GM19193 (cell line): ENCODE data around the gene SLC4A2.

ENCODE experiments used
- POLR2A ChIP-seq: IDR thresholded peaks from 4 replicates; pipeline ENCODE4 v1.6.1; 2011; ENCODE audit not compliant: insufficient read depth, insufficient read length; ENCODE audit errors: extremely low read depth

Gene SLC4A2

DNA sequence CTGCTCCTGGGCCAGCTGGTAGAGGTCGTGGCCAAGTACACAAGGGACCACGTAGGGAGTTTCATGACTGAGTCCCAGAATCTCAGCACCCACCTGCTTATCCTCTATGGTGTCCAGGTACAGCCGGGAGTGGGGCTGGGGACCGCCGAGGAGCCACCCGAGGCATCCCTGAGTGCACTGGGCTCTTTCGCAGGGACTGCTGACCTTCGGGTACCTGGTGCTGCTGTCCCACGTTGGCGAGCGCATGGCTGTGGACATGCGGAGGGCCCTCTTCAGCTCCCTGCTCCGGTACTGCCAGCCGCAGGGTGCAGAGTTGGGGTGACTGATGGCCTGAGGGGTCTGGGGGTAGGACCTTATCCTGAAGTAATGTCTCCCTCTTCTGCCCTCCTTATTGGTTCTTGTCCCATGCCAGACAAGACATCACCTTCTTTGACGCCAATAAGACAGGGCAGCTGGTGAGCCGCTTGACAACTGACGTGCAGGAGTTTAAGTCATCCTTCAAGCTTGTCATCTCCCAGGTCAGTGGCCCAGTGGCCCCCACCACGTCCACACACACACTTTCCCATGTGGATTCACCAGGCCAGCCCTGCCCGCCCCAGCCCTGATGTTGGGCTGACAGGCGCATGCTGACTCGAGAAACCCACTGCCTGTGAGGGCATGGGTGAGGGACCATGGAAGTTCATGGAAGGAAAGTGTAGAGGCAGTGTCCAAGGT, 24.9 kb upstream of the SLC4A2 start:
- no peak for TF ChIP-seq POLR2A

DNA sequence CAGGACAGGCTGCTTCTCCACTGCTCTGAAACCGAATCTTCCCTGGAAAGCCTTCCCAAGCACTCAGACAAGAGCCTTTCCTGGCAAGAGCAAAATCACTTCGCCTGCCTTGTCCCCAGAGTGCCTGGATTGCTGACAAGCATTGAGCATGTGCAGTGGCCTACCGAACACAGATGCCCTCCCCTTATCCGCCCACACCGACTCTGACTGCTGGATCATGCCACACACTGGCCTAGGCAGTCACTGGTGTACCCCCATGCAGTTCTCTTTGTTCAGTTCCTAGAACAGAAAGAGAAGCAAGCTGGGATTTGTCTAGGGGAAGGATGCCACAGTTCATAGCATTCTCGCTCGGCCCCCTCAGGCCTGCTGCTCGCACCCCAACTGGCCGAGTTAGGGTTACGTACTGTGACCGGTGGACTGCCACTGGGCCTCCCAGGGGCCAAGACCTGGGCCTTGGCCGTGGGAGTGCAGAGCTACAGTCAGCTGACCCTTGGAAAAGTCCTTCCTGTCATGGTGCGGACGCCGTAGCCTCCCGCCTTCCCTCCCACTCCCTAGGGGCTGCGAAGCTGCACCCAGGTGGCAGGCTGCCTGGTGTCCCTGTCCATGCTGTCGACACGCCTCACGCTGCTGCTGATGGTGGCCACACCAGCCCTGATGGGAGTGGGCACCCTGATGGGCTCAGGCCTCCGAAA, 24.2 kb upstream of the SLC4A2 start:
- no peak for TF ChIP-seq POLR2A

DNA sequence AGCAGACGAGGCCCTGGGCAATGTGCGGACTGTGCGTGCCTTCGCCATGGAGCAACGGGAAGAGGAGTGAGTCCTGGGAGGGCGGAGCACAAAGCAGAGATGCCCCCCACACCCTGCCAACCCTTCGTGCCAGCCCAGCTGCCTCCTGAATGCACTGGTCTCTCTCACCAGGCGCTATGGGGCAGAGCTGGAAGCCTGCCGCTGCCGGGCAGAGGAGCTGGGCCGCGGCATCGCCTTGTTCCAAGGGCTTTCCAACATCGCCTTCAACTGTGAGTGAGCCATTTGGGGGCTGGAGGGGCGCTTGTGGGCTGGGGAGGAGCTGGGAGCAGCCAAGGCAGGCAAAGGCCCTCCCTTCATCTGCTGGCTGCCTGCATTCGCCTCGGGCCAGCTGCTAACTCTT, 23.5 kb upstream of the SLC4A2 start:
- TF ChIP-seq POLR2A = no peak

DNA sequence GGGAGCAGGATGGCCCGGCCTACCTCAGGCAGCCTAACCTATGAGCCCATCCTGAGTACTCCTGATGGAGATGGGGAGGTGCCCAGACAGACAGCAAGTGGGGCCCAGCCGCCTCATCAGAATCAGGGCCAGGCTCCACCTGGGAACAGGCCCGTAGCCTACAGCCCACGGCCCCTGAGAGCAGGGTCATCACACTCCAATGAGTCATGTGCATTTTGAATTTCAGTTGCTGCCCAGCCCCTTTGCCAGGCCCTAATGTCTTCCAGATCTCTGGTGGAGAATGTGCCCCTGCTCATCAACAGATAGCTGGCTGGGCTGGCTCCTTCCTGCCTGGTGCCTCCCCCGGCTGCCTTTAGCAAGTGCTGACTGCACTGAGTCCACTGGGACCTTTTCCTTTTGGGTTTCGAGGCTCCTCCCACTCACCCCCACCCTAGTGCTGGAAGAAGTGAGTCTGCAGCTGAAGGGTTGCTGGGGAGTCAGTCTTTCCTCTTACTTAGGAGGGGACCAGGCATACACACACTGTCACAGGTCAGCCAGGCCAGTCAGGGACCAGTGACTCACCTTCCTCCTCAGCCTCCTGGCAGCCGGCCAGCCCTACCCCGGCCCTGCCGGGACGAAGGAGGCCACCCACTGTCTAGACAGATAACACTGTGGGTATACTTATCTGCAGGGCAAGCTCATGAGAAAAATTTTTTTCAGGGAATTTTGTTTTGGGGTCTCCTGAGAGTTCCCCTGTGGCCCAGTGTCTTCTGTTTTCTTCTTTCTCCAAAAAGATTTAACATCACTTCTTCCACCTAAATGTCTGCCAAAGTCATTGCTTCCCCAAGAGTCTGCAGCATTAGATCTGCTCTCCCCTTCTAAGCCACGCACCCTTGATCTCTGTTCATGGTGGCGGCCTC, 20.2 kb upstream of the SLC4A2 start:
- no peak for TF ChIP-seq POLR2A

DNA sequence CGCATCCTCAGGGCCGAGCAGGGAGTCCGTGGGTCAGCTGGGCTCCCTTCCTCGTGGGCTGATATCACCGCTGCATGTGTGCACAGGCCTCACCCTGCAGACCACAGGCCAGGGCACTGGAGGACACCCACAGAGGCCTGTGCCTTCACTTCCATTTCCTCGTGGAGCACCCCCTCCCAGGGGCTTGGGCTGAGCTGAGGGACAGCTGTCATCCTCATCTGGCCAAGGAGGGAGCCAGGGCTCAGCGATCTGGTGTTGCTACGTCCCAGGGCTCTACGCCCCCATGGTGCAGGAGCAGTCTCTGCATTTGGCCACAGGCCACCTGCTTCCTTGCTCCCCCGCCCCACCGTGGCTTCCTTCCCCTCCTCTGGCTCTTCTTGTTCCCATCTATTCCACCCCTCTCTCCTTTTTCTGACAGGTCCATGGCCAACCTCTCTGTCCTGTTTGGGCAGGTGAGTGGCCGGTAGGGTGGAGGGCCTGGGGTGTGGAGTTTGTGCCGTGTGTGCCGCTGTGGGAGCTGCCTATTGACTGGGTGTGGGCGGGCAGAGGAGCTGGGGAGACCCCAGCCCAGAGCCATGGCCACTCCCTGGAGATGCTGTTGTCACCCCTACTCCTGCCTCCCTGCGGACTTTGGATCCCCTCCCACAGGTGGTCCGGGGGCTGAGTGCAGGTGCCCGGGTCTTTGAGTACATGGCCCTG, 19.4 kb upstream of the SLC4A2 start:
- no peak for TF ChIP-seq POLR2A

DNA sequence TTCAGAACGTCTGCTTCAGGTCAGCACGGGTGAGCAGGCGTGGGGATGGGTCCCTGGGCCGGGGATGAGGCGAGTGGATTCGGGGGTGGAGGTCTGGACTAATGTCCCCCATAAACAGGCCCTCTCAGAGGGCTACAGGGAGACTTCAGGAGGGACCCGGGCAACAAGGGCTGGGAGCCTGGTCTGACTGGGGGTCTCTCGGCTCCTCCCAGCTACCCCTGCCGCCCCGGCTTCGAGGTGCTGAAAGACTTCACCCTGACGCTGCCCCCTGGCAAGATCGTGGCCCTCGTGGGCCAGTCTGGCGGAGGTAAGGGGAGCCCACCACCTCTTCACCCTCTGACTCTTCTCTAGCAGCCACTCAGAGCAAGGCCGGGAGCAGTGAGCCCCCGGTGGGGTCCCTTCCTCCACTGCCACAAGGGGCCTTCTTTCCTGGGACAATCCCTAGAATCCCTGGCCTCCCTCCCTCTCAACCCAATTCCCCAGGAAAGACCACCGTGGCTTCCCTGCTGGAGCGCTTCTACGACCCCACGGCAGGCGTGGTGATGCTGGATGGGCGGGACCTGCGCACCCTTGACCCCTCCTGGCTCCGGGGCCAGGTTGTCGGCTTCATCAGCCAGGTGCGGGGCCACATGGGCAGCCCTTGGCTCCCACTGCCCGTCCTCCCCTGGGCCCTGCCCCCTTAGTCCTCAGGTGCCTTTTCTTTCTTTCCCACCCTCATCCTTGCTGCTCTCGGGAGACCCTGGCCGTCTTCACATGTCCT, 18.6 kb upstream of the SLC4A2 start:
- no peak for TF ChIP-seq POLR2A

DNA sequence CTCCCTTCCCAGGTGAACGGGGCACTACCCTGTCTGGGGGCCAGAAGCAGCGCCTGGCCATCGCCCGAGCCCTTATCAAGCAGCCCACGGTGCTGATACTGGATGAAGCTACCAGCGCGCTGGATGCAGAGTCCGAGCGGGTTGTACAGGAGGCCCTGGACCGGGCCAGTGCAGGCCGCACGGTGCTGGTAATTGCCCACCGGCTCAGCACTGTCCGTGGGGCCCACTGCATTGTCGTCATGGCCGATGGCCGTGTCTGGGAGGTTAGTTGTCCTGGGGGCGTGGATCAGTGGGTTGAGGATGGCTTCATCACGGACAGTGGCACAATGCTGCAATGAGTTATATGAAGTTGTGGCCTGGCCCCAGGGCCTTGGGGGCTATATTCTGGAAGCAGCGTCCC, 15.4 kb upstream of the SLC4A2 start:
- TF ChIP-seq POLR2A = no peak

DNA sequence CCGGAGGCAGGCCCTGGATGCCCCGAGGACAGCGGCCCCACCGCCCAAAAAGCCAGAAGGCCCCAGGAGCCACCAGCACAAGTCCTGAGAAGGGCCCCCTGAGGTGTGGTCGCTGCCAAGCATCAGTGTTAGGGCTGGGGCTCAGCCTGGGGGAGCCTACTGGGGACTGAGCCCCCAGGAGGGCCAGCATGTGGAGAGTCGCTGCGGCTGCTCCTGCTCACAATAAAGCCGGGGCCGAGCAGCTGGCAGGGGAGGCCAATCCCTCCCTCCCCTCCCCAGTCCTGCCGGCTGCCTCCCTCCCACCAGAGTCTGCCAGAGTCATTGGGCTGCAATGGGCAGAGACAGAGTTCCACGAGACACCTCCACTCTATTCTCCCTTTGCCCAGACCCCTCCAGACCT, 14.1 kb upstream of the SLC4A2 start:
- TF ChIP-seq POLR2A = no peak

DNA sequence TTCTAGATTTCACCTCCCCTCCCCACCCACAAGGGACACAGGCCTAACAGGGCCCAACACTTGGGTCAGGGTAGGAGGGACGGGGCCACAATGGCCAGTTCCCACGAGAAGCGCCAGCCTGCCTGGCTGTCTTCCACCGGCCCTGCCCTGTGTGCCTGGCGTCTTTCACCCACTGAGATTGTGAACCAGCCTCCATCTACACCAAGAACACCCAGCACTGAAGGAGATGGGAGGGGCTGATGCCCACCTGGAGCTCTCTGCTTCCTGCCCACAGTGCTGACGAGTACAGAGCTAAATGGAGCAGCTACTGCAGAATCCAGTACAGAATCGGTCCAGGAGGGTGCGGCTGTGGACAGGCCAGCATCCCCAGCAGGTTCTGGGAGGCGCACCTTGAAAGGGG, 13.4 kb upstream of the SLC4A2 start:
- TF ChIP-seq POLR2A = no peak

DNA sequence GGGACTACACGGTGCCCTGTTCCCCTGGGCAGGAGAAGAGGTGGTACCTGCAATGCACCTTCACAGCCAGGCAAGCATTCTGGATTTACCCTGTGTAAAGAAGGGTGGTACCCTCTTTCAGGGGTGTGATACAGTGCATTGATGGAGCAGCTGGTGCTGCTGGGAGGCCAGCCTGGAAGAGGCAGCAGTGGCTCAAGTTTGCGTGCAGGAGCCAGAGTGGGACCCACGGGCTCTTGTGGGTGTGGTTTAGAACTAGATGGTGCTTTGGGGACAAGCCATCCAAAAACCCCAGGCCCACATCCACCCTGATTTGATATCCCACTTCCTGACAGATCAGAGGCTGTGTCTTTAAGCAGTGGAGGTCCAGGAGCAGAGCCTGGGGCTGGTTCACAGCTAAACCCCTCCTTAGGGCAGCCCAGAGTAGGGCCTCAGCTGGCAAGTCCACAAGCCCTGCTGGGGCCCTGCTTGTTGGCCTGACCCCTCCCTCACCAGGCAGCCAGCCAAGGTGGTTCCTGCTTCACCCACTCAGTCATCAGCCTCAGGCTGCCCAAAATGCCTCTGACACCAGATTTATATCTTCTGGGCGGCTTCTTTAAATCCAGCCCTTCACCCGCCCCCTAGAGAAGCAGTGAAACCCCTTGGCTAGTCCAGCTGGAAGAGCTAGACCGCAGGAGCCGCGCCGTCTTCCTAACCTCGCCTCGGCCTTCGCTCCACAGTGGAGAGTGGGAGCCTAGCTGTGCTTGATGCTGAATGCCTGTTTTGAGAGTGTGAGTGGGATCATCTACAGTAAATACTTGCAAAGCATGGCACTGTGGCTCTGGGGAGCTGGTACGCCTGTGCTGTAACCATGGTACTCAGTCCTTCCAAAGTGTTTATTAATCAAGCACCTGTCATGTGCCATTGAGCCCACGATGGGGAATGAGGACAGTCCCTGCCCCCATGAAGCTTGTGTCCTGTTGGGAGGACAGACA, 12.5 kb upstream of the SLC4A2 start:
- TF ChIP-seq POLR2A = no peak

DNA sequence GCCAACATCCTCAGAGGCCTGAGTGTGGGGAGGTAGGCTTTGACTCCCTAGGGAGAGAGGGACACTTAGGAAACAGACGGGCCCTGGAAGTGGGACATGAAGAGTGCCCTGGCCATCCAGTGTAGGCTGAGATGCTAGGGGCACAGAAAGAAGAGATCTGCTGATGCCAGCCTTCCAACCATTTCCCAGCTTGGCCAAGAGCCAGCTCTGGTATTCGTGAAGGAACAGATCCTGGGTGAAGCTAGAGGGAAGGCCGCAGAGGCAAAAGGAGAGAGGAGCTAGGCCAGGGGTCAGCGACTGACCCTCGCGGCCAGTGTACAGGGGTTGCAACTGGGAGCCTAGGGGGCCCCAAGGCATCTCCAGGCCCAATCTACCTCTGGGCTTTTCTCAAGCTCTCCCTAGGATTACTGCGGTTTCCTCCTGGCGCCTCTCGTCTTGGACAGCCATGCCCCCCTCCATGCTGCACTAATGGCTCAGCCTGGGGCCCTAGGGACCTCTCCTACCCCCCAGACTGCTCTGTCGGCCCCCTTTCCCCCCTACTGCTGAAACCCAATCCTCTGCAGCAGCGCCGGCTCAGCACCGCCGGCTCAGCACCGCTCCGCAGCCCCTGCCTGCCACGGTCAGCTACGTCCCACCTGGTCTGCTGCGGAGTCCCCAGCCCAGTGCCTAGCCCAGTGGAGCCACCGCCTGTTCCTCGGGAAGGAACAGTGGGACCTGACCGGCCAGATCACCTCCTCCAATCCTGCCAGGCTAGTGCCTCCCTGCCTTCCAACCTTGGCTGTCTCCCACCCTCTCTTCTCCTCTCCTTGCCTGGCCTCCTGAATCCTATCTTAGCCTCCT, 11.2 kb upstream of the SLC4A2 start, which contains the start of gene ASIC3:
TSS of gene ASIC3 (plus strand) at position 556 of the 840 bp plus-strand sequence. CDS start 355 bp downstream, outside the sequence.
- no peak for TF ChIP-seq POLR2A

DNA sequence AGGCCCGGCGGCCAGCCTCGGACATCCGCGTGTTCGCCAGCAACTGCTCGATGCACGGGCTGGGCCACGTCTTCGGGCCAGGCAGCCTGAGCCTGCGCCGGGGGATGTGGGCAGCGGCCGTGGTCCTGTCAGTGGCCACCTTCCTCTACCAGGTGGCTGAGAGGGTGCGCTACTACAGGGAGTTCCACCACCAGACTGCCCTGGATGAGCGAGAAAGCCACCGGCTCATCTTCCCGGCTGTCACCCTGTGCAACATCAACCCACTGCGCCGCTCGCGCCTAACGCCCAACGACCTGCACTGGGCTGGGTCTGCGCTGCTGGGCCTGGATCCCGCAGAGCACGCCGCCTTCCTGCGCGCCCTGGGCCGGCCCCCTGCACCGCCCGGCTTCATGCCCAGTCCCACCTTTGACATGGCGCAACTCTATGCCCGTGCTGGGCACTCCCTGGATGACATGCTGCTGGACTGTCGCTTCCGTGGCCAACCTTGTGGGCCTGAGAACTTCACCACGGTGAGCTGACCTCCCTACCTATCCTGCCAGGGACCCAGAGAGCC, 10.4 kb upstream of the SLC4A2 start:
- no peak for TF ChIP-seq POLR2A
